Stimulated activated CD4-positive, alpha-beta T cell treated with anti-CD3 and anti-CD28 coated beads, Interleukin-2, amount 100 ng/mL, for 4 hours (primary cell): ENCODE results near the gene CISD1.
"Not testable (repeated sequence)": the region's sequence is repeated elsewhere in the genome, so short reads cannot be mapped to it uniquely, and the experiment has no call there.

Experiments used
- DNase-seq: peaks from one replicate; pipeline ENCODE4 v3.0.0-alpha.2; 2020; ENCODE audit warnings: low read depth

Gene CISD1

GRCh38 chr10:58268946-58269781 lies at the start of gene CISD1:
CISD1 (plus strand) TSS chr10:58269162; CDS start chr10:58269274, 112 bp downstream.
- peak; percentile 93 for DNase-seq

- DNase-seq, result no peak
These were observed 49.1 kb upstream of the CISD1 start for GRCh38 chr10:58219875-58220274.

GRCh38 chr10:58220769-58221451 lies 48.1 kb upstream of the CISD1 start:
- DNase-seq, result no peak

- DNase-seq, result no peak
These were observed 43.3 kb upstream of the CISD1 start for GRCh38 chr10:58225654-58226053.

- DNase-seq, result not testable (repeated sequence)
These were observed 39.1 kb upstream of the CISD1 start for GRCh38 chr10:58229856-58230255.

- DNase-seq, result no peak
These were observed 31.7 kb upstream of the CISD1 start for GRCh38 chr10:58237014-58237834.

GRCh38 chr10:58239561-58240169 lies 29.3 kb upstream of the CISD1 start:
- DNase-seq, result no peak

GRCh38 chr10:58240531-58240930 lies 28.4 kb upstream of the CISD1 start:
- no peak for DNase-seq

GRCh38 chr10:58241346-58241745 lies 27.6 kb upstream of the CISD1 start:
- DNase-seq, result no peak

- no peak for DNase-seq
These were observed 25.7 kb upstream of the CISD1 start for GRCh38 chr10:58243269-58243668.

- not testable (repeated sequence) for DNase-seq
These were observed 25.2 kb upstream of the CISD1 start for GRCh38 chr10:58243801-58244200.

- DNase-seq, result not testable (repeated sequence)
These were observed 24.7 kb upstream of the CISD1 start for GRCh38 chr10:58244242-58244641.

- DNase-seq, result not testable (repeated sequence)
These were observed 24.3 kb upstream of the CISD1 start for GRCh38 chr10:58244666-58245065.

GRCh38 chr10:58253184-58253583 lies 15.8 kb upstream of the CISD1 start:
- no peak for DNase-seq

- DNase-seq, result no peak
These were observed 14.3 kb upstream of the CISD1 start for GRCh38 chr10:58254644-58255043.

GRCh38 chr10:58256013-58256780 lies 12.8 kb upstream of the CISD1 start:
- DNase-seq, result not testable (repeated sequence)

GRCh38 chr10:58258977-58259692 lies 9.8 kb upstream of the CISD1 start:
- DNase-seq, result no peak

GRCh38 chr10:58260334-58260733 lies 8.6 kb upstream of the CISD1 start:
- DNase-seq, result no peak

- DNase-seq, result no peak
These were observed 6.2 kb upstream of the CISD1 start for GRCh38 chr10:58262766-58263165.

GRCh38 chr10:58264780-58265179 lies 4.2 kb upstream of the CISD1 start:
- no peak for DNase-seq

- DNase-seq, result no peak
These were observed 3.7 kb upstream of the CISD1 start for GRCh38 chr10:58265249-58265648.
